Liver (tissue), 9 donors: Measurements from ENCODE around the gene OR51S1. TPM values are rescaled to one million over a fixed set of nuclear protein-coding genes. Genes with fewer than 3 reads are reported as not detected.

Experiments used
- DNase-seq: peaks from one replicate; pipeline ENCODE4 v3.0.0-alpha.2; 2017; ENCODE audit warnings: low spot score
- H3K27ac ChIP-seq, 2 donors: one replicate each; pipeline ENCODE4 v1.7.0; 2013; ENCODE audit warnings: inconsistent platforms in 2 of 2, low read length in 2 of 2, control low read depth in 1 of 2, low read depth in 1 of 2, mild to moderate bottlenecking in 1 of 2
- H3K27me3 ChIP-seq, 4 donors: one replicate each; pipeline versions ENCODE4 v1.6.1 to v1.7.0; 2013; ENCODE audit warnings: low read length in 3 of 4, inconsistent platforms in 1 of 4, mild to moderate bottlenecking in 1 of 4, moderate library complexity in 1 of 4; ENCODE audit not compliant: control insufficient read depth in 4 of 4, insufficient read depth in 4 of 4
- H3K36me3 ChIP-seq, 4 donors: one replicate each; pipeline versions ENCODE4 v1.6.1 to v1.7.0; 2013; ENCODE audit warnings: low read length in 3 of 4, mild to moderate bottlenecking in 3 of 4, low read depth in 1 of 4, moderate library complexity in 1 of 4; ENCODE audit not compliant: control insufficient read depth in 4 of 4, insufficient read depth in 3 of 4
- H3K4me1 ChIP-seq, 4 donors: one replicate each; pipeline versions ENCODE4 v1.6.1 to v1.7.0; 2013; ENCODE audit warnings: low read length in 3 of 4, mild to moderate bottlenecking in 3 of 4, moderate library complexity in 1 of 4; ENCODE audit not compliant: control insufficient read depth in 4 of 4, insufficient read depth in 4 of 4
- H3K4me3 ChIP-seq, 3 donors: one replicate each; pipeline versions ENCODE4 v1.6.1 to v1.7.0; 2013; ENCODE audit warnings: low read length in 3 of 3, control low read depth in 1 of 3, low read depth in 1 of 3, mild to moderate bottlenecking in 1 of 3
- H3K9ac ChIP-seq, 2 donors: one replicate each; pipeline ENCODE4 v1.7.0; 2013; ENCODE audit warnings: low read length in 2 of 2, mild to moderate bottlenecking in 2 of 2, moderate library complexity in 2 of 2, control low read depth in 1 of 2, low read depth in 1 of 2
- H3K9me3 ChIP-seq, 4 donors: one replicate each; pipeline versions ENCODE4 v1.6.1 to v1.7.0; 2013; ENCODE audit warnings: low read length in 3 of 4; ENCODE audit not compliant: control insufficient read depth in 4 of 4
- ATF3 ChIP-seq: IDR thresholded peaks from 2 replicates; pipeline ENCODE4 v1.6.1; 2016; ENCODE audit warnings: antibody characterized with exemption
- CTCF ChIP-seq: fragments of 150-350 bp; IDR thresholded peaks from 2 replicates; pipeline ENCODE4 v1.5.1; 2017; ENCODE audit warnings: improper control_type of control experiment, low read depth, low read length; ENCODE audit not compliant: missing input control
- EGR1 ChIP-seq, 2 donors: IDR thresholded peaks; 2 replicates each; pipeline ENCODE4 v1.6.1; 2016 to 2018; ENCODE audit warnings: antibody characterized with exemption in 2 of 2, low read depth in 2 of 2
- FOXA1 ChIP-seq: IDR thresholded peaks from 2 replicates; pipeline ENCODE4 v1.6.1; 2016; ENCODE audit warnings: antibody characterized with exemption
- FOXA2 ChIP-seq: IDR thresholded peaks from 2 replicates; pipeline ENCODE4 v1.6.1; 2016; ENCODE audit warnings: antibody characterized with exemption
- GABPA ChIP-seq, 2 donors: IDR thresholded peaks in 1 of 2; conservative IDR thresholded peaks in 1 of 2; 2 replicates each; pipeline ENCODE4 v1.6.1; 2016; ENCODE audit warnings: antibody characterized with exemption in 2 of 2, mild to moderate bottlenecking in 1 of 2, moderate library complexity in 1 of 2
- HNF4A ChIP-seq, 2 donors: conservative IDR thresholded peaks; 2 replicates each; pipeline ENCODE4 v1.6.1; 2016; ENCODE audit warnings: antibody characterized with exemption in 2 of 2, mild to moderate bottlenecking in 2 of 2
- HNF4G ChIP-seq: IDR thresholded peaks from 2 replicates; pipeline ENCODE4 v1.6.1; 2016; ENCODE audit warnings: antibody characterized with exemption
- JUND ChIP-seq, 2 donors: IDR thresholded peaks; 2 replicates each; pipeline ENCODE4 v1.6.1; 2016; ENCODE audit warnings: antibody characterized with exemption in 2 of 2
- MAX ChIP-seq: IDR thresholded peaks from 2 replicates; pipeline ENCODE4 v1.6.1; 2016; ENCODE audit warnings: antibody characterized with exemption
- NR2F2 ChIP-seq: IDR thresholded peaks from 2 replicates; pipeline ENCODE4 v1.6.1; 2016; ENCODE audit warnings: antibody characterized with exemption
- RAD21 ChIP-seq, 2 donors: IDR thresholded peaks; 2 replicates each; pipeline ENCODE4 v1.6.1; 2016; ENCODE audit warnings: antibody characterized with exemption in 2 of 2, mild to moderate bottlenecking in 2 of 2
- REST ChIP-seq: IDR thresholded peaks from 2 replicates; pipeline ENCODE4 v1.6.1; 2016; ENCODE audit warnings: antibody characterized with exemption, mild to moderate bottlenecking
- RXRA ChIP-seq, 2 donors: IDR thresholded peaks; 2 replicates each; pipeline ENCODE4 v1.6.1; 2017 to 2018; ENCODE audit warnings: antibody characterized with exemption in 2 of 2, mild to moderate bottlenecking in 1 of 2
- SP1 ChIP-seq: IDR thresholded peaks from 2 replicates; pipeline ENCODE4 v1.6.1; 2018; ENCODE audit warnings: antibody characterized with exemption, mild to moderate bottlenecking
- TAF1 ChIP-seq: conservative IDR thresholded peaks from 2 replicates; pipeline ENCODE4 v1.6.1; 2016; ENCODE audit warnings: antibody characterized with exemption, mild to moderate bottlenecking
- YY1 ChIP-seq: IDR thresholded peaks from 2 replicates; pipeline ENCODE4 v1.6.1; 2016; ENCODE audit warnings: antibody characterized with exemption, mild to moderate bottlenecking
- ZBTB33 ChIP-seq: IDR thresholded peaks from 2 replicates; pipeline ENCODE4 v1.6.1; 2016; ENCODE audit warnings: antibody characterized with exemption
- WGBS: extraction: QIAGEN DNeasy Blood & Tissue Kit; methylation state at CpG from one replicate; pipeline ENCODE4 v1.1.7; 2013; 5-methylcytosine and 5-hydroxymethylcytosine counted together
- polyA plus RNA-seq, 2 donors: library from polyadenylated mRNA; stranded (reverse) in 1 of 2; unstranded in 1 of 2; fragments of 200-250 nt in 1 of 2; fragments of >200 nt in 1 of 2; fragmentation: Nextera tagmentation in 1 of 2; extraction: Ambion mirVana in 1 of 2; gene quantifications; one replicate each; pipeline versions ENCODE4 v1.2.1 to v1.2.3, GENCODE V29; 2013 to 2015
- total RNA-seq, 2 donors: library from RNA; depleted of rRNA; stranded (reverse); fragments of >200 nt; gene quantifications; one replicate each; pipeline ENCODE4 v1.2.3, GENCODE V29; 2014
- donor health status: healthy.
- donor health status: healthy.
- donor health status: healthy.
- donor health status: healthy.
- donor health status: healthy.

Gene OR51S1
- total RNA-seq = not detected
- not detected for polyA plus RNA-seq

GRCh38 chr11:4848908-4849532 lies at the start of gene OR51S1:
TSS of gene OR51S1 (minus strand) at chr11:4849208. CDS start at chr11:4849208, 0 bp downstream.
- H3K9me3 ChIP-seq = no peaks in the 10 kb centered on the region
- no peak within 1 kb of the TSS for H3K4me3 ChIP-seq
- no peak within 1 kb of the TSS for H3K9ac ChIP-seq
- no peaks in the 10 kb centered on the region for H3K36me3 ChIP-seq
- peaks cover 0 to 2% (median 0%) of the 10 kb centered on the region in 4 donors for H3K27me3 ChIP-seq
- DNase-seq = no peak
- TF ChIP-seq HNF4A (conservative IDR thresholded peaks at IDR 0.05) = peak in 1 of 2 donors; percentile 15
- no peak for TF ChIP-seq YY1
- peaks cover 0 to 12% (median 0%) of the 10 kb centered on the region in 4 donors for H3K4me1 ChIP-seq
- H3K27ac ChIP-seq = no peak within 1 kb of the TSS
- 48% methylated on average over 9 of the region's 9 CpGs for WGBS

GRCh38 chr11:4891996-4892640 lies 43.1 kb upstream of the OR51S1 start:
- H3K27me3 ChIP-seq = no peaks in the 10 kb centered on the region
- H3K4me3 ChIP-seq = no peak overlapping the region
- H3K36me3 ChIP-seq = no peaks in the 10 kb centered on the region
- no peaks in the 10 kb centered on the region for H3K9me3 ChIP-seq
- DNase-seq = no peak
- no peak overlapping the region for H3K9ac ChIP-seq
- no peaks in the 10 kb centered on the region for H3K4me1 ChIP-seq
- TF ChIP-seq ZBTB33 = no peak
- TF ChIP-seq RXRA (IDR thresholded peaks at IDR 0.05) = no peak
- no peak for TF ChIP-seq NR2F2
- no peak for TF ChIP-seq EGR1 (IDR thresholded peaks at IDR 0.05; ENCODE audit: low read depth in 2 of 2)
- no peak for TF ChIP-seq HNF4G
- no peak for TF ChIP-seq ATF3
- TF ChIP-seq CTCF = no peak
- no peak for TF ChIP-seq MAX
- TF ChIP-seq JUND (IDR thresholded peaks at IDR 0.05) = no peak
- TF ChIP-seq SP1 = no peak
- TF ChIP-seq GABPA (IDR thresholded peaks at IDR 0.05 in 1 of 2, conservative IDR thresholded peaks at IDR 0.05 in 1 of 2) = no peak
- no peak for TF ChIP-seq YY1
- no peak for TF ChIP-seq HNF4A (conservative IDR thresholded peaks at IDR 0.05)
- no peak for TF ChIP-seq FOXA1
- TF ChIP-seq TAF1 = no peak
- TF ChIP-seq REST = no peak
- no peak for TF ChIP-seq RAD21 (IDR thresholded peaks at IDR 0.05)
- TF ChIP-seq FOXA2 = no peak
- H3K27ac ChIP-seq = no peak overlapping the region
- 88% methylated on average over 1 of the region's 1 CpG for WGBS
